ENCODE data around the gene ST14.

GRCh38 chr11:130159139-130159538, 443 bp upstream of the ST14 start:
- TF ChIP-seq CTCF (IDR thresholded peaks at IDR 0.05 in 8 of 11, conservative IDR thresholded peaks at IDR 0.05 in 3 of 11), result no peak
- TF ChIP-seq POLR2AphosphoS5 (IDR thresholded peaks at IDR 0.05), result no peak
- TF ChIP-seq POLR2A (IDR thresholded peaks at IDR 0.05), result no peak
